HuH-7.5 (cell line): ENCODE data around the gene RIMKLB.
"Not testable (repeated sequence)": the region's sequence is repeated elsewhere in the genome, so short reads cannot be mapped to it uniquely, and the experiment has no call there.

Experiments used
- DNase-seq: peaks from one replicate; pipeline ENCODE4 v3.0.0; 2011; ENCODE audit warnings: low spot score

The RIMKLB gene

DNA sequence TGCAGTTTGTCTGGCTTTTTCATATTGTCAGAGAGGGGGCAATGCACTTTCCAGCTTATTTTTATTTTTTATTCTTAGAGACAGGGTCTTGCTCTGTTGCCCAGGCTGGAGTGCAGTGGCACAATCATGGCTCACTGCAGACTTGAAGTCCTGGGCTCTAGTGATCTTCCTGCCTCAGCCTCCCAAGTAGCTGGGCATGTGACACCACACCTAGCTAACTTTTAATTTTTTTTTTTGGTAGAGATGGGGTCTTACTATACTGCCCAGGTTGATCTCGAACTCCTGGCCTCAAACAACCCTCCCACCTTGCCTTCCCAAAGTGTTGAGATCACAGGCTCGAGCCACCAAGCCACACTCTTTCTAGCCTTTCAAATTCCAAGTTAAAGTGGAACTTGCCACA, 120.7 kb downstream of the RIMKLB start:
- no peak for DNase-seq

GRCh38 chr12:8819666-8819980, 121.8 kb downstream of the RIMKLB start:
- DNase-seq = no peak

DNA sequence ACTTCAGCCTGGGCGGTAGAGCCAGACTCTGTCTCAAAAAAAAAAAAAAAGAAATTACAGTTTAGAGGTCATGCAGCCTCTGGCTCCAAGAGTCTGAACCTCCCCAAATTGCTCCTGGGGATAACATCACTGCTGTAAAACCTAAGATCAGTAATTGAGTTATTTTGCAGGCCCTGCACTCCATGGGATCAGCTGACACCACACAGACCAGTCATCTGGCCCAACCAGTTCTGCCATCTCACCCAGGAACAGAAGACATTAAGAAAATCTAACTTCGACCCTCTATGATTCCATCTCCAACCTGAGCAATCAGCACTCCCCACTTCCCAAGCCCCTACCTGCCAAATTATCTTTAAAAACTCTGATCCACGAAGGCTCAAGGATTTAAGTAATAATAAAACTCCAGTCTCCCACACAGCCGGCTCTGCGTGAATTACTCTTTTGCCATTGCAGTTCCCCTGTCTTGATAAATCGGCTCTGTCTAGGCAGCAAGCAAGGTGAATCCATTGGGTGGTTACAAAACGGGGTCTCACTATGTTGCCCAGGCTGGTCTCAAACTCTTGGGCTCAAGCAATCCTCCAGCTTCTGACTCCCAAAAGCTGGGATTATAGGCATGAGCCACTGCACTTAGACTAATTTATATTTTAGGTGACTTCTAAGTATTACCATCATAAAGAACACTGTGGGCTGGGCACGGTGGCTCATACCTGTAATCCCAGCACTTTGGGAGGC, 123.1 kb downstream of the RIMKLB start:
- DNase-seq = not testable (repeated sequence)

GRCh38 chr12:8821591-8821990, 123.8 kb downstream of the RIMKLB start:
- DNase-seq = no peak

GRCh38 chr12:8822298-8822697, 124.5 kb downstream of the RIMKLB start, which contains the start of gene A2ML1:
TSS of gene A2ML1 (plus strand) at chr12:8822621. CDS start at chr12:8822652, 31 bp downstream.
- no peak for DNase-seq

DNA sequence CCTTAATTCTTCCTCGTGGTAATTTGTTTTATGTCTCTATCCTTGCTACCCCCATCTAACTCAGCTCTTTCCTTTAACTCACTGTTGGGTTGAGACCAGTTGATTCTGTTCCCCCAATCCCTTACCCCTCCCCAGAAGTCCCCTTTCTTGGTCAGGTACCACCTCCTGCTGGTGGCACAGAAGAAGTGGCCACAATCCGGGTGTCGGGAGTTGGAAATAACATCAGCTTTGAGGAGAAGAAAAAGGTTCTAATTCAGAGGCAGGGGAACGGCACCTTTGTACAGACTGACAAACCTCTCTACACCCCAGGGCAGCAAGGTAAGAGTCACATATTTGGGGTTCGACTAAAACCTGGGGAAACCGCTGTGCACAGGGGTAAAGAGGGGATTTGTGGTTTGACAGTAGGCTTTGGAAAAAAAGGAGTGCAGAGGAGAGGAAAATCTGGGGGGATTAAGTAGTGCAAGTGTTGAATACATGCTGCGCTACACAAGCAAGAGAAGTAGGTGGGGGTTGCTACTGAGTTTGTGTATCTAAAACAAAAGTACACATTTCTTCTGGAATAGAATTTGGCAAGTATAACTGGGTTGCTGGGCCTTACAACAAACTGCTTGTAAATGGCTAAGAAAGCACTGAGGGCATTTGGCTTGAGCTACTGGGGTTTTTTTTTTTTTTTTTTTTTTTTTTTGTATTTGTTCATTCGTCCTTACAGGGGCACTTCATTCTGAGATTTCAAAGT, 125.9 kb downstream of the RIMKLB start:
- no peak for DNase-seq

GRCh38 chr12:8827551-8828256, 129.9 kb downstream of the RIMKLB start:
- DNase-seq = no peak

GRCh38 chr12:8828257-8829124, 130.7 kb downstream of the RIMKLB start:
- no peak for DNase-seq

GRCh38 chr12:8829125-8829518, 131.3 kb downstream of the RIMKLB start:
- no peak for DNase-seq

GRCh38 chr12:8829621-8830020, 131.8 kb downstream of the RIMKLB start:
- DNase-seq = no peak

- DNase-seq = no peak
Observed at GRCh38 chr12:8831116-8831515, 133.3 kb downstream of the RIMKLB start.

- DNase-seq = no peak
Observed at GRCh38 chr12:8832500-8832899, 134.7 kb downstream of the RIMKLB start.
